HepG2 (cell line): ENCODE data around the gene PPP4C.

Source experiments
- BCL6 ChIP-seq: IDR thresholded peaks from 2 replicates; pipeline ENCODE4 v1.6.1; 2016; ENCODE audit warnings: missing genetic modification reagents, missing compliant biosample characterization
- GATAD2A ChIP-seq: IDR thresholded peaks from 2 replicates; pipeline ENCODE4 v1.6.1; 2016
- NFATC3 ChIP-seq: sonication (generic); formaldehyde crosslinking; IDR thresholded peaks from 2 replicates; pipeline ENCODE4 v1.5.1; 2020; ENCODE audit warnings: mild to moderate bottlenecking, missing genetic modification reagents
- STAT6 ChIP-seq: sonication (generic); formaldehyde crosslinking; IDR thresholded peaks from 2 replicates; pipeline ENCODE4 v1.4.0; 2020; ENCODE audit warnings: missing genetic modification reagents, mild to moderate bottlenecking, borderline replicate concordance
- ZKSCAN5 ChIP-seq: sonication (generic); formaldehyde crosslinking; IDR thresholded peaks from 2 replicates; pipeline ENCODE4 v1.5.1; 2020; ENCODE audit warnings: mild to moderate bottlenecking, missing genetic modification reagents
- ZNF260 ChIP-seq: sonication (generic); formaldehyde crosslinking; IDR thresholded peaks from 2 replicates; pipeline ENCODE4 v1.4.0; 2020; ENCODE audit warnings: missing genetic modification reagents, low read depth, mild to moderate bottlenecking, borderline replicate concordance
- TF ChIP-seq, protein P1 (sequence below): sonication (generic); formaldehyde crosslinking; IDR thresholded peaks from 2 replicates; pipeline ENCODE4 v1.5.0; 2020; ENCODE audit warnings: mild to moderate bottlenecking, missing genetic modification reagents, moderate library complexity
- TF ChIP-seq, protein P2 (sequence below): sonication (generic); formaldehyde crosslinking; IDR thresholded peaks from 2 replicates; pipeline ENCODE4 v1.5.0; 2020; ENCODE audit warnings: missing genetic modification reagents, mild to moderate bottlenecking, borderline replicate concordance

DNA sequence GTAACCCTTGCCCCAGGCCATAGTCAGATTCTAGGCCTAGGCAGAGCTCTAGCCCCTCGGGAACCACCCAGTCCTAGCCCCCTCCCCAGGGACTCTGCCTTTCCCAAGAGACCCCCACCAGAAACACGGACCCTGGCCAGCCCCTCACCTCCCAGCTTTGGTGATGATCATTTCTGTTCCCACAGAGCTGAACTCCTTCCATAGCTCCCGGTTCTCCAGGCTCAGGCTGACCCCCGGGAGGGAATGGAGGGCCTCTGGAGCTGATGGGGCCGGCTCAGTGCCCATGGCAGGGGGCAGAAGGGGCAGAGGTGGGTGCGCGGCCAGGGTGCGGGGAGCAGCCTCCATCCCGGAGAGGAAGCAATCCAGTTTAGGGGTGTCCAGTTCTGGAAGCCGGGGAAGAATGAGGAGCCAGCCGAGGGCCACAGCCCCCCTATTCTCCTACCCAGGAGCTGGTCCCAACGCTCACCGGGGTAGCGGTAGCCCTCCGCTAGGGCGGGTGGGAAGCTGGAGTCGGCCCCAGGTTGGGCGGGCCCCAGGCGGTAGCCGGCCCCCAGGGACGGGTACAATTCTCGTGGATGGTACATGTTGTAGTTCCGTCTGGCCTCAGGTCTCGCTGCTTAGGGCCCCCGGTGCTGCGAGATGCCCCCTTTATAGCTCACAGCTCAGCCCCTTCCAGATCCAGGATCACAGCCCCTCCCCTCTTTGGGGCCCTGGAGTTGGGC lies 15.0 kb downstream of the PPP4C start:
- TF ChIP-seq GATAD2A (CRISPR knock-in tag) (no peak), ZNF260 (no peak), NFATC3 (no peak), STAT6 (CRISPR knock-in tag) (no peak), BCL6 (CRISPR knock-in tag) (no peak), ZKSCAN5 (CRISPR knock-in tag) (no peak)
- TF ChIP-seq, protein P1, sequence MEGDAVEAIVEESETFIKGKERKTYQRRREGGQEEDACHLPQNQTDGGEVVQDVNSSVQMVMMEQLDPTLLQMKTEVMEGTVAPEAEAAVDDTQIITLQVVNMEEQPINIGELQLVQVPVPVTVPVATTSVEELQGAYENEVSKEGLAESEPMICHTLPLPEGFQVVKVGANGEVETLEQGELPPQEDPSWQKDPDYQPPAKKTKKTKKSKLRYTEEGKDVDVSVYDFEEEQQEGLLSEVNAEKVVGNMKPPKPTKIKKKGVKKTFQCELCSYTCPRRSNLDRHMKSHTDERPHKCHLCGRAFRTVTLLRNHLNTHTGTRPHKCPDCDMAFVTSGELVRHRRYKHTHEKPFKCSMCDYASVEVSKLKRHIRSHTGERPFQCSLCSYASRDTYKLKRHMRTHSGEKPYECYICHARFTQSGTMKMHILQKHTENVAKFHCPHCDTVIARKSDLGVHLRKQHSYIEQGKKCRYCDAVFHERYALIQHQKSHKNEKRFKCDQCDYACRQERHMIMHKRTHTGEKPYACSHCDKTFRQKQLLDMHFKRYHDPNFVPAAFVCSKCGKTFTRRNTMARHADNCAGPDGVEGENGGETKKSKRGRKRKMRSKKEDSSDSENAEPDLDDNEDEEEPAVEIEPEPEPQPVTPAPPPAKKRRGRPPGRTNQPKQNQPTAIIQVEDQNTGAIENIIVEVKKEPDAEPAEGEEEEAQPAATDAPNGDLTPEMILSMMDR (CRISPR knock-in tag) = no peak
- TF ChIP-seq, protein P2, sequence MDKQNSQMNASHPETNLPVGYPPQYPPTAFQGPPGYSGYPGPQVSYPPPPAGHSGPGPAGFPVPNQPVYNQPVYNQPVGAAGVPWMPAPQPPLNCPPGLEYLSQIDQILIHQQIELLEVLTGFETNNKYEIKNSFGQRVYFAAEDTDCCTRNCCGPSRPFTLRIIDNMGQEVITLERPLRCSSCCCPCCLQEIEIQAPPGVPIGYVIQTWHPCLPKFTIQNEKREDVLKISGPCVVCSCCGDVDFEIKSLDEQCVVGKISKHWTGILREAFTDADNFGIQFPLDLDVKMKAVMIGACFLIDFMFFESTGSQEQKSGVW = no peak
